Esophagus muscularis mucosa (tissue), 4 donors: ENCODE data around the gene ALOX12B. TPM values are rescaled to one million over a fixed set of nuclear protein-coding genes. Genes with fewer than 3 reads are reported as not detected.
A peak's percentile ranks its signal among the peaks of the same experiment; 100 is the strongest.

Experiments
- DNase-seq: peaks from one replicate; pipeline ENCODE4 v3.0.0-alpha.2; 2017; ENCODE audit errors: extremely low spot score
- H3K27ac ChIP-seq, 4 donors: fragments of 200-600 bp; sonication (generic); replicated peaks in 1 of 4; 1 replicate in 3 of 4; 2 replicates in 1 of 4; pipeline ENCODE4 v1.5.1; 2016 to 2019; ENCODE audit warnings: mild to moderate bottlenecking in 1 of 4
- H3K27me3 ChIP-seq, 4 donors: fragments of 200-600 bp; sonication (generic); one replicate each; pipeline versions ENCODE4 v1.5.1 to v1.6.0; 2016 to 2019
- H3K36me3 ChIP-seq, 4 donors: fragments of 200-600 bp; sonication (generic); one replicate each; pipeline ENCODE4 v1.5.1; 2016 to 2019
- H3K4me1 ChIP-seq, 4 donors: fragments of 200-600 bp; sonication (generic); one replicate each; pipeline ENCODE4 v1.5.1; 2016 to 2019
- H3K4me3 ChIP-seq, 4 donors: fragments of 200-600 bp; sonication (generic); 1 replicate in 2 of 4; 2 replicates in 2 of 4; pipeline ENCODE4 v1.5.1; 2016 to 2019; ENCODE audit warnings: mild to moderate bottlenecking in 4 of 4, moderate library complexity in 1 of 4
- H3K9me3 ChIP-seq, 4 donors: fragments of 200-600 bp; sonication (generic); 1 replicate in 3 of 4; 2 replicates in 1 of 4; pipeline ENCODE4 v1.5.1; 2016 to 2019
- EP300 ChIP-seq: sonication (generic); formaldehyde crosslinking; IDR thresholded peaks from one replicate; pipeline ENCODE4 v1.6.1; 2017; ENCODE audit warnings: antibody characterized with exemption
- POLR2A ChIP-seq: fragments of 450-650 bp; IDR thresholded peaks from one replicate; pipeline ENCODE4 v1.6.1; 2017; ENCODE audit warnings: antibody characterized with exemption, moderate library complexity, mild to moderate bottlenecking, low read depth
- POLR2AphosphoS5 ChIP-seq, 2 donors: sonication (generic); formaldehyde crosslinking; IDR thresholded peaks; one replicate each; pipeline ENCODE4 v1.6.1; 2017; ENCODE audit warnings: antibody characterized with exemption in 2 of 2
- WGBS: methylation state at CpG from one replicate; pipeline ENCODE4 v1.1.5; 2018; 5-methylcytosine and 5-hydroxymethylcytosine counted together
- intact Hi-C: fragments of 100-400 bp; cut with DNase I; formaldehyde crosslinking; loops from one replicate; pipeline ENCODE4 v1.15.1; 2023
- total RNA-seq, 4 donors: library from RNA; depleted of rRNA; stranded (reverse); fragments of >200 nt; gene quantifications; one replicate each; pipeline versions ENCODE4 v1.1.0 to v1.2.1, GENCODE V29; 2016
- TF ChIP-seq, protein P1 (sequence below), 3 experiments: fragments of 200-600 bp in 2 of 3; fragments of 450-650 bp in 1 of 3; sonication (generic) in 2 of 3; IDR thresholded peaks; one replicate each; pipeline ENCODE4 v1.5.1; 2017 to 2019; ENCODE audit warnings: antibody characterized with exemption in 3 of 3, mild to moderate bottlenecking in 2 of 3, moderate library complexity in 1 of 3

Gene ALOX12B
- total RNA-seq, 4 donors from 2014 or later, result not detected

DNA sequence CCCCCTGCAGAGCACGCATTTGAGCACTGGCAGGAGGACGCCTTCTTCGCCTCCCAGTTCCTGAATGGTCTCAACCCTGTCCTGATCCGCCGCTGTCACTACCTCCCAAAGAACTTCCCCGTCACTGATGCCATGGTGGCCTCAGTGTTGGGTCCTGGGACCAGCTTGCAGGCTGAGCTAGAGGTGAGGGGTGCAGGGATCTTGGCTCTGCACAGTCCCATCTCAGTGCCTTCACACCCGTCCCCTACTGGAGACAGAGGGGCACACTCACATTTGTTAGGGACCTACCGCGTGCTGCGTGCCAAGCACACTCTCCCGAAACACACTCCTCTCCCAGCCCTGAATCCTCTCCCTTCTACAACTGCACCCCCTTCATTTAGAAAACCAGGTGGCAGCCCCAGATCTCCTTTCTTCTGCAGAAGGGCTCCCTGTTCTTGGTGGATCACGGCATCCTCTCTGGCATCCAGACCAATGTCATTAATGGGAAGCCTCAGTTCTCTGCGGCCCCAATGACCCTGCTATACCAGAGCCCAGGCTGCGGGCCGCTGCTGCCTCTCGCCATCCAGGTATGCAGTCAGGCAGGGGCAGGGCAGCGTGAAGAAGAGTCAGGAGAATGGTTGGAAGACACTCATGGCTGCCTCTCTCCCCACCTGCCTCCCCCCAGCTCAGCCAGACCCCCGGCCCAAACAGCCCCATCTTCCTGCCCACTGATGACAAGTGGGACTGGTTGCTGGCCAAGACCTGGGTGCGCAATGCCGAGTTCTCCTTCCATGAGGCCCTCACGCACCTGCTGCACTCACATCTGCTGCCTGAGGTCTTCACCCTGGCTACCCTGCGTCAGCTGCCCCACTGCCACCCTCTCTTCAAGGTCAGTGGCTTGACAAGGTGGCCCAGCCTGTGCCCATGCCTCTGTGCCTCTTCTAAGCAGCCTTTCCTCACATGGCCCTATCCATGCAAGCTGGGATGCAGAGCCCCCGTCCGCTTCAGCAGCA lies 42.4 kb downstream of the ALOX12B start:
- no peaks in the 10 kb centered on the region for H3K36me3 ChIP-seq
- intact Hi-C loops, result loop anchor here (5.0 kb wide), 1 partner anchor 33 kb away; no protein-coding TSS in a partner anchor
- H3K4me3 ChIP-seq, result no peak overlapping the region
- H3K4me1 ChIP-seq, result peaks cover 0 to 17% (median 9%) of the 10 kb centered on the region in 4 donors
- H3K27ac ChIP-seq, result no peak overlapping the region
- no peak for DNase-seq
- H3K27me3 ChIP-seq, result peaks cover 0 to 56% (median 0%) of the 10 kb centered on the region in 4 donors
- 86% methylated on average over 19 of the region's 24 CpGs for WGBS
- no peaks in the 10 kb centered on the region for H3K9me3 ChIP-seq
- TF ChIP-seq POLR2AphosphoS5 (IDR thresholded peaks at IDR 0.05), result no peak

- DNase-seq, result no peak
- Histone ChIP-seq H3K27ac (no peak overlapping the region), H3K9me3 (no peaks in the 10 kb centered on the region), H3K27me3 (peaks cover 0 to 68% (median 10%) of the 10 kb centered on the region in 4 donors), H3K4me1 (peaks cover 5 to 26% (median 17%) of the 10 kb centered on the region in 4 donors), H3K36me3 (no peaks in the 10 kb centered on the region), H3K4me3 (no peak overlapping the region)
- no peak for TF ChIP-seq EP300
- no peak for TF ChIP-seq POLR2A
- no peak for TF ChIP-seq POLR2AphosphoS5 (IDR thresholded peaks at IDR 0.05)
- TF ChIP-seq, protein P1, sequence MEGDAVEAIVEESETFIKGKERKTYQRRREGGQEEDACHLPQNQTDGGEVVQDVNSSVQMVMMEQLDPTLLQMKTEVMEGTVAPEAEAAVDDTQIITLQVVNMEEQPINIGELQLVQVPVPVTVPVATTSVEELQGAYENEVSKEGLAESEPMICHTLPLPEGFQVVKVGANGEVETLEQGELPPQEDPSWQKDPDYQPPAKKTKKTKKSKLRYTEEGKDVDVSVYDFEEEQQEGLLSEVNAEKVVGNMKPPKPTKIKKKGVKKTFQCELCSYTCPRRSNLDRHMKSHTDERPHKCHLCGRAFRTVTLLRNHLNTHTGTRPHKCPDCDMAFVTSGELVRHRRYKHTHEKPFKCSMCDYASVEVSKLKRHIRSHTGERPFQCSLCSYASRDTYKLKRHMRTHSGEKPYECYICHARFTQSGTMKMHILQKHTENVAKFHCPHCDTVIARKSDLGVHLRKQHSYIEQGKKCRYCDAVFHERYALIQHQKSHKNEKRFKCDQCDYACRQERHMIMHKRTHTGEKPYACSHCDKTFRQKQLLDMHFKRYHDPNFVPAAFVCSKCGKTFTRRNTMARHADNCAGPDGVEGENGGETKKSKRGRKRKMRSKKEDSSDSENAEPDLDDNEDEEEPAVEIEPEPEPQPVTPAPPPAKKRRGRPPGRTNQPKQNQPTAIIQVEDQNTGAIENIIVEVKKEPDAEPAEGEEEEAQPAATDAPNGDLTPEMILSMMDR (IDR thresholded peaks at IDR 0.05), result no peak
- intact Hi-C loops, result no loop called here
Measured at GRCh38 chr17:8041979-8042378, 45.5 kb downstream of the ALOX12B start.

DNA sequence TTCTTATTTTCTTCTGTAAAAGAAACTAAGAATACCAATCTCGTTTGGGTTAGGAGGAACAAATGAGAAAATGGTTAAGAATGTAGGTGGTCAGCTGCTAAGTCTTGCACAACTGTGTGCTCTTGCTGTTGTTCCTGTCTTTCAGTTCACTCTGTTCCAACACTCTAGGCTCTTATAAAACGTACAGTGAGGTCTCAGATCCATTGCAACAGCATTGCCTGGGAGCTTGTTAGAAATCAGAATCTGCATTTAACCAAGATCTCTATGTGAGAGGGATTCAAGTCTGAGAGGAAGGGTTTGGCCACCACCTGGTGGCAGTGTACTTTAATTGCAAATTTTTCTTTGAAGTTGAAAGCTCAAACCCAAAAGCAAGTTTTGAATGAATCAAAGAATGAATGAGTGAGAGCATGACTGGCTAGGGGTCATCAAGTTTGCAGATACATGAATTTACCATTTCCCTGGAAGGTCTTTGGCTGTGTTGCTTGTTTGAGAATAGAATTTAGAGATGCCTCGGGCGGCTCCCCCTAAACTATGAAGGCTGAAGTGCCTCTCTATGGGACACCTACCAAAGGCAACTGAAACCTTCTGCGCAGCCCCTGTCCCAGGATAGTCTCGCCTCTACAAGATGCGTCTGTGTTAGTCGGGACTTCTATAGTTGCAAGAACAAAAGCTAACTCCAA lies 46.1 kb downstream of the ALOX12B start:
- TF ChIP-seq POLR2A (no peak), POLR2AphosphoS5 (IDR thresholded peaks at IDR 0.05) (peak; percentile 37 to 69)
- TF ChIP-seq, protein P1 (IDR thresholded peaks at IDR 0.05), result peak in 2 of 3 experiments; percentile 37 to 42
- H3K27me3 ChIP-seq, result peaks cover 0 to 66% (median 10%) of the 10 kb centered on the region in 4 donors
- DNase-seq, result no peak
- 67% methylated on average over 8 of the region's 8 CpGs for whole genome bisulfite sequencing
- H3K27ac ChIP-seq, result peak overlapping the region; percentile 50 to 62 (median 59)
- H3K4me1 ChIP-seq, result peaks cover 5 to 26% (median 17%) of the 10 kb centered on the region in 4 donors
- H3K36me3 ChIP-seq, result no peaks in the 10 kb centered on the region
- no peaks in the 10 kb centered on the region for H3K9me3 ChIP-seq
- peak overlapping the region in 1 of 4 donors; percentile 8 for H3K4me3 ChIP-seq
- intact Hi-C loops, result no loop called here

GRCh38 chr17:8039611-8040168 lies 47.8 kb downstream of the ALOX12B start:
- Histone ChIP-seq H3K36me3 (no peaks in the 10 kb centered on the region), H3K9me3 (no peaks in the 10 kb centered on the region), H3K4me3 (peak overlapping the region; percentile 25 to 43 (median 30)), H3K27ac (no peak overlapping the region), H3K27me3 (peaks cover 0 to 60% (median 10%) of the 10 kb centered on the region in 4 donors), H3K4me1 (peaks cover 5 to 26% (median 17%) of the 10 kb centered on the region in 4 donors)
- intact Hi-C loops, result no loop called here
- WGBS, result 50% methylated on average over 10 of the region's 11 CpGs
- no peak for DNase-seq
- TF ChIP-seq POLR2AphosphoS5 (IDR thresholded peaks at IDR 0.05) (no peak), POLR2A (no peak), EP300 (no peak)
- TF ChIP-seq, protein P1 (IDR thresholded peaks at IDR 0.05), result no peak
